ENCODE results near the gene ALK.

GRCh38 chr2:29323961-29324360 is 597.4 kb downstream of the ALK start:
- TF ChIP-seq CTCF (IDR thresholded peaks at IDR 0.05) (no peak), POLR2A (IDR thresholded peaks at IDR 0.05) (no peak)
